Colonic mucosa (tissue), 4 donors: Measurements from ENCODE around the gene TMEM89. TPM values are rescaled to one million over a fixed set of nuclear protein-coding genes. Genes with fewer than 3 reads are reported as not detected.

Experiments used
- DNase-seq: peaks from one replicate; pipeline ENCODE4 v3.0.0-alpha.2; 2020
- H3K27ac ChIP-seq: fragments of 200-600 bp; one replicate; pipeline ENCODE4 v1.8.0; 2021
- H3K27me3 ChIP-seq: fragments of 200-600 bp; one replicate; pipeline ENCODE4 v1.8.0; 2021
- H3K36me3 ChIP-seq: fragments of 200-600 bp; one replicate; pipeline ENCODE4 v1.8.0; 2021
- H3K4me1 ChIP-seq: fragments of 200-600 bp; one replicate; pipeline ENCODE4 v1.8.0; 2021; ENCODE audit warnings: mild to moderate bottlenecking
- H3K4me3 ChIP-seq: fragments of 200-600 bp; one replicate; pipeline ENCODE4 v1.8.0; 2021
- H3K9ac ChIP-seq, 2 donors: one replicate each; pipeline ENCODE4 v1.7.0; 2013; ENCODE audit warnings: control low read depth in 2 of 2, low read depth in 2 of 2, low read length in 2 of 2
- H3K9me3 ChIP-seq: fragments of 200-600 bp; one replicate; pipeline ENCODE4 v1.8.0; 2021
- CTCF ChIP-seq: fragments of 200-600 bp; IDR thresholded peaks from one replicate; pipeline ENCODE4 v1.8.0; 2022; ENCODE audit warnings: antibody characterized with exemption, mild to moderate bottlenecking
- intact Hi-C: fragments of 100-400 bp; cut with DNase I; formaldehyde crosslinking; loops from one replicate; pipeline ENCODE4 v1.14.1; 2022
- total RNA-seq, 2 donors: library from RNA; stranded (reverse); fragmentation: NEBNext Ultra II Directional in 1 of 2; extraction: Animal tissue kit (Norgen Biotek cat#: 25700) in 1 of 2; gene quantifications; one replicate each; pipeline ENCODE4 v1.2.1, GENCODE V29; 2021
- donor health status: healthy.
- donor health status: DM: no; HTN: no; CAD: no.
- donor health status: DM: no; HTN: no; CAD: no.

The TMEM89 gene
- total RNA-seq, 2 donors from 2014 or later: 0.42 TPM; not detected in 1

- Histone ChIP-seq H3K9ac (peak overlapping the region in 1 of 2 donors; percentile 13), H3K36me3 (peaks cover 29% of the 10 kb centered on the region), H3K9me3 (no peaks in the 10 kb centered on the region), H3K4me3 (no peak overlapping the region), H3K4me1 (peaks cover 10% of the 10 kb centered on the region), H3K27ac (peak overlapping the region; percentile 65), H3K27me3 (peaks cover 9% of the 10 kb centered on the region)
- TF ChIP-seq CTCF: no peak
- intact Hi-C loops: no loop called here
- no peak for DNase-seq
Observed at GRCh38 chr3:48598323-48599076, 23.1 kb downstream of the TMEM89 start.

- Histone ChIP-seq H3K9me3 (no peaks in the 10 kb centered on the region), H3K4me1 (peaks cover 10% of the 10 kb centered on the region), H3K27ac (no peak overlapping the region), H3K4me3 (no peak overlapping the region), H3K27me3 (peaks cover 9% of the 10 kb centered on the region), H3K9ac (peak overlapping the region in 1 of 2 donors; percentile 28), H3K36me3 (peaks cover 20% of the 10 kb centered on the region)
- no peak for TF ChIP-seq CTCF
- no peak for DNase-seq
- intact Hi-C loops: no loop called here
Observed at GRCh38 chr3:48597408-48597800, 24.2 kb downstream of the TMEM89 start.

GRCh38 chr3:48596676-48597407 lies 24.7 kb downstream of the TMEM89 start:
- no peak overlapping the region for H3K4me3 ChIP-seq
- no peak for TF ChIP-seq CTCF
- DNase-seq: no peak
- H3K36me3 ChIP-seq: peaks cover 20% of the 10 kb centered on the region
- no peaks in the 10 kb centered on the region for H3K9me3 ChIP-seq
- H3K27me3 ChIP-seq: peaks cover 9% of the 10 kb centered on the region
- peaks cover 10% of the 10 kb centered on the region for H3K4me1 ChIP-seq
- H3K9ac ChIP-seq: peak overlapping the region in 1 of 2 donors; percentile 28
- intact Hi-C loops: no loop called here
- H3K27ac ChIP-seq: no peak overlapping the region

GRCh38 chr3:48596157-48596556 lies 25.4 kb downstream of the TMEM89 start:
- intact Hi-C loops: no loop called here
- H3K27ac ChIP-seq: no peak overlapping the region
- no peak for DNase-seq
- peaks cover 9% of the 10 kb centered on the region for H3K27me3 ChIP-seq
- no peaks in the 10 kb centered on the region for H3K9me3 ChIP-seq
- H3K4me3 ChIP-seq: no peak overlapping the region
- no peak for TF ChIP-seq CTCF
- no peak overlapping the region for H3K9ac ChIP-seq
- peaks cover 10% of the 10 kb centered on the region for H3K4me1 ChIP-seq
- H3K36me3 ChIP-seq: peaks cover 15% of the 10 kb centered on the region

GRCh38 chr3:48595526-48596121 lies 25.9 kb downstream of the TMEM89 start:
- Histone ChIP-seq H3K4me1 (peaks cover 10% of the 10 kb centered on the region), H3K27ac (no peak overlapping the region), H3K27me3 (peaks cover 9% of the 10 kb centered on the region), H3K4me3 (no peak overlapping the region), H3K36me3 (peaks cover 11% of the 10 kb centered on the region), H3K9ac (no peak overlapping the region), H3K9me3 (no peaks in the 10 kb centered on the region)
- no peak for DNase-seq
- intact Hi-C loops: no loop called here
- TF ChIP-seq CTCF: no peak
